Fibroblast of skin of abdomen (primary cell): ENCODE results near the gene CEACAM5.
"Not testable (repeated sequence)": the region's sequence is repeated elsewhere in the genome, so short reads cannot be mapped to it uniquely, and the experiment has no call there.

ENCODE experiments used
- DNase-seq: peaks from one replicate; pipeline ENCODE4 v3.0.0-alpha.2; 2013

CEACAM5 gene

GRCh38 chr19:41700381-41701195, 7.8 kb upstream of the CEACAM5 start:
- DNase-seq, result no peak

- no peak for DNase-seq
These were observed 6.9 kb upstream of the CEACAM5 start for GRCh38 chr19:41701401-41702075.

GRCh38 chr19:41702171-41702651, 6.2 kb upstream of the CEACAM5 start:
- peak; percentile 23 for DNase-seq

GRCh38 chr19:41703602-41704293, 4.7 kb upstream of the CEACAM5 start:
- DNase-seq, result no peak

- DNase-seq, result no peak
These were observed 2.8 kb upstream of the CEACAM5 start for GRCh38 chr19:41705393-41706174.

GRCh38 chr19:41706741-41707501, 1.5 kb upstream of the CEACAM5 start:
- peak; percentile 7 for DNase-seq

GRCh38 chr19:41707502-41707812, 969 bp upstream of the CEACAM5 start:
- DNase-seq, result no peak

GRCh38 chr19:41707871-41708371, 505 bp upstream of the CEACAM5 start:
- DNase-seq, result no peak

- DNase-seq, result not testable (repeated sequence)
These were observed 1.1 kb downstream of the CEACAM5 start for GRCh38 chr19:41709516-41709915.

GRCh38 chr19:41709951-41710645, 1.7 kb downstream of the CEACAM5 start:
- DNase-seq, result no peak

GRCh38 chr19:41711376-41712261, 3.2 kb downstream of the CEACAM5 start:
- no peak for DNase-seq

- DNase-seq, result no peak
These were observed 6.2 kb downstream of the CEACAM5 start for GRCh38 chr19:41714598-41714997.

GRCh38 chr19:41718761-41719160, 10.3 kb downstream of the CEACAM5 start:
- DNase-seq, result no peak

- no peak for DNase-seq
These were observed 11.7 kb downstream of the CEACAM5 start for GRCh38 chr19:41720103-41720502.

GRCh38 chr19:41726493-41726892, 18.1 kb downstream of the CEACAM5 start:
- DNase-seq, result no peak

- no peak for DNase-seq
These were observed 25.7 kb downstream of the CEACAM5 start for GRCh38 chr19:41734156-41734555.

GRCh38 chr19:41734585-41734984, 26.2 kb downstream of the CEACAM5 start:
- DNase-seq, result no peak

GRCh38 chr19:41735071-41735600, 26.7 kb downstream of the CEACAM5 start:
- DNase-seq, result no peak

- DNase-seq, result no peak
These were observed 30.9 kb downstream of the CEACAM5 start for GRCh38 chr19:41739361-41739760.
